Liver (tissue), 9 donors: Measurements from ENCODE around the gene BOLA1. TPM values are rescaled to one million over a fixed set of nuclear protein-coding genes. Genes with fewer than 3 reads are reported as not detected.

Experiments
- DNase-seq: peaks from one replicate; pipeline ENCODE4 v3.0.0-alpha.2; 2017; ENCODE audit warnings: low spot score
- H3K27ac ChIP-seq, 2 donors: one replicate each; pipeline ENCODE4 v1.7.0; 2013; ENCODE audit warnings: inconsistent platforms in 2 of 2, low read length in 2 of 2, control low read depth in 1 of 2, low read depth in 1 of 2, mild to moderate bottlenecking in 1 of 2
- H3K27me3 ChIP-seq, 4 donors: one replicate each; pipeline versions ENCODE4 v1.6.1 to v1.7.0; 2013; ENCODE audit warnings: low read length in 3 of 4, inconsistent platforms in 1 of 4, mild to moderate bottlenecking in 1 of 4, moderate library complexity in 1 of 4; ENCODE audit not compliant: control insufficient read depth in 4 of 4, insufficient read depth in 4 of 4
- H3K36me3 ChIP-seq, 4 donors: one replicate each; pipeline versions ENCODE4 v1.6.1 to v1.7.0; 2013; ENCODE audit warnings: low read length in 3 of 4, mild to moderate bottlenecking in 3 of 4, low read depth in 1 of 4, moderate library complexity in 1 of 4; ENCODE audit not compliant: control insufficient read depth in 4 of 4, insufficient read depth in 3 of 4
- H3K4me1 ChIP-seq, 4 donors: one replicate each; pipeline versions ENCODE4 v1.6.1 to v1.7.0; 2013; ENCODE audit warnings: low read length in 3 of 4, mild to moderate bottlenecking in 3 of 4, moderate library complexity in 1 of 4; ENCODE audit not compliant: control insufficient read depth in 4 of 4, insufficient read depth in 4 of 4
- H3K4me3 ChIP-seq, 3 donors: one replicate each; pipeline versions ENCODE4 v1.6.1 to v1.7.0; 2013; ENCODE audit warnings: low read length in 3 of 3, control low read depth in 1 of 3, low read depth in 1 of 3, mild to moderate bottlenecking in 1 of 3
- H3K9ac ChIP-seq, 2 donors: one replicate each; pipeline ENCODE4 v1.7.0; 2013; ENCODE audit warnings: low read length in 2 of 2, mild to moderate bottlenecking in 2 of 2, moderate library complexity in 2 of 2, control low read depth in 1 of 2, low read depth in 1 of 2
- H3K9me3 ChIP-seq, 4 donors: one replicate each; pipeline versions ENCODE4 v1.6.1 to v1.7.0; 2013; ENCODE audit warnings: low read length in 3 of 4; ENCODE audit not compliant: control insufficient read depth in 4 of 4
- EGR1 ChIP-seq, 2 donors: IDR thresholded peaks; 2 replicates each; pipeline ENCODE4 v1.6.1; 2016 to 2018; ENCODE audit warnings: antibody characterized with exemption in 2 of 2, low read depth in 2 of 2
- FOXA1 ChIP-seq: IDR thresholded peaks from 2 replicates; pipeline ENCODE4 v1.6.1; 2016; ENCODE audit warnings: antibody characterized with exemption
- FOXA2 ChIP-seq: IDR thresholded peaks from 2 replicates; pipeline ENCODE4 v1.6.1; 2016; ENCODE audit warnings: antibody characterized with exemption
- GABPA ChIP-seq, 2 donors: IDR thresholded peaks in 1 of 2; conservative IDR thresholded peaks in 1 of 2; 2 replicates each; pipeline ENCODE4 v1.6.1; 2016; ENCODE audit warnings: antibody characterized with exemption in 2 of 2, mild to moderate bottlenecking in 1 of 2, moderate library complexity in 1 of 2
- HNF4A ChIP-seq, 2 donors: conservative IDR thresholded peaks; 2 replicates each; pipeline ENCODE4 v1.6.1; 2016; ENCODE audit warnings: antibody characterized with exemption in 2 of 2, mild to moderate bottlenecking in 2 of 2
- HNF4G ChIP-seq: IDR thresholded peaks from 2 replicates; pipeline ENCODE4 v1.6.1; 2016; ENCODE audit warnings: antibody characterized with exemption
- MAX ChIP-seq: IDR thresholded peaks from 2 replicates; pipeline ENCODE4 v1.6.1; 2016; ENCODE audit warnings: antibody characterized with exemption
- NR2F2 ChIP-seq: IDR thresholded peaks from 2 replicates; pipeline ENCODE4 v1.6.1; 2016; ENCODE audit warnings: antibody characterized with exemption
- RAD21 ChIP-seq, 2 donors: IDR thresholded peaks; 2 replicates each; pipeline ENCODE4 v1.6.1; 2016; ENCODE audit warnings: antibody characterized with exemption in 2 of 2, mild to moderate bottlenecking in 2 of 2
- REST ChIP-seq: IDR thresholded peaks from 2 replicates; pipeline ENCODE4 v1.6.1; 2016; ENCODE audit warnings: antibody characterized with exemption, mild to moderate bottlenecking
- RXRA ChIP-seq, 2 donors: IDR thresholded peaks; 2 replicates each; pipeline ENCODE4 v1.6.1; 2017 to 2018; ENCODE audit warnings: antibody characterized with exemption in 2 of 2, mild to moderate bottlenecking in 1 of 2
- SP1 ChIP-seq: IDR thresholded peaks from 2 replicates; pipeline ENCODE4 v1.6.1; 2018; ENCODE audit warnings: antibody characterized with exemption, mild to moderate bottlenecking
- TAF1 ChIP-seq: conservative IDR thresholded peaks from 2 replicates; pipeline ENCODE4 v1.6.1; 2016; ENCODE audit warnings: antibody characterized with exemption, mild to moderate bottlenecking
- YY1 ChIP-seq: IDR thresholded peaks from 2 replicates; pipeline ENCODE4 v1.6.1; 2016; ENCODE audit warnings: antibody characterized with exemption, mild to moderate bottlenecking
- ZBTB33 ChIP-seq: IDR thresholded peaks from 2 replicates; pipeline ENCODE4 v1.6.1; 2016; ENCODE audit warnings: antibody characterized with exemption
- WGBS: extraction: QIAGEN DNeasy Blood & Tissue Kit; methylation state at CpG from one replicate; pipeline ENCODE4 v1.1.7; 2013; 5-methylcytosine and 5-hydroxymethylcytosine counted together
- polyA plus RNA-seq, 2 donors: library from polyadenylated mRNA; stranded (reverse) in 1 of 2; unstranded in 1 of 2; fragments of 200-250 nt in 1 of 2; fragments of >200 nt in 1 of 2; fragmentation: Nextera tagmentation in 1 of 2; extraction: Ambion mirVana in 1 of 2; gene quantifications; one replicate each; pipeline versions ENCODE4 v1.2.1 to v1.2.3, GENCODE V29; 2013 to 2015
- total RNA-seq, 2 donors: library from RNA; depleted of rRNA; stranded (reverse); fragments of >200 nt; gene quantifications; one replicate each; pipeline ENCODE4 v1.2.3, GENCODE V29; 2014
- donor health status: healthy.
- donor health status: healthy.
- donor health status: healthy.
- donor health status: healthy.
- donor health status: healthy.

Gene BOLA1
- total and polyA plus RNA-seq, 4 donors, result 10.2 to 22.1 (median 11.6) TPM

GRCh38 chr1:149940427-149940826 lies 41.1 kb downstream of the BOLA1 start:
- Histone ChIP-seq H3K4me1 (peaks cover 9 to 28% (median 12%) of the 10 kb centered on the region in 4 donors), H3K36me3 (peaks cover 6 to 19% (median 8%) of the 10 kb centered on the region in 4 donors), H3K27ac (peak overlapping the region in 1 of 2 donors; percentile 84), H3K9ac (no peak overlapping the region), H3K9me3 (no peaks in the 10 kb centered on the region), H3K4me3 (no peak overlapping the region), H3K27me3 (no peaks in the 10 kb centered on the region)
- WGBS, result 94% methylated on average over 3 of the region's 3 CpGs
- TF ChIP-seq NR2F2 (no peak), HNF4G (no peak), RXRA (IDR thresholded peaks at IDR 0.05) (no peak), SP1 (no peak), YY1 (no peak), GABPA (IDR thresholded peaks at IDR 0.05 in 1 of 2, conservative IDR thresholded peaks at IDR 0.05 in 1 of 2) (no peak), EGR1 (IDR thresholded peaks at IDR 0.05; ENCODE audit: low read depth in 2 of 2) (no peak), TAF1 (no peak), FOXA2 (no peak), REST (no peak), HNF4A (conservative IDR thresholded peaks at IDR 0.05) (no peak), RAD21 (IDR thresholded peaks at IDR 0.05) (no peak), FOXA1 (no peak), MAX (no peak), ZBTB33 (no peak)
- no peak for DNase-seq

- Histone ChIP-seq H3K27ac (no peak overlapping the region), H3K27me3 (no peaks in the 10 kb centered on the region), H3K9ac (no peak overlapping the region), H3K36me3 (peaks cover 8 to 25% (median 11%) of the 10 kb centered on the region in 4 donors), H3K9me3 (no peaks in the 10 kb centered on the region), H3K4me3 (no peak overlapping the region), H3K4me1 (peaks cover 0 to 16% (median 4%) of the 10 kb centered on the region in 4 donors)
- no peak for DNase-seq
- no peak for TF ChIP-seq EGR1 (IDR thresholded peaks at IDR 0.05; ENCODE audit: low read depth in 2 of 2)
- TF ChIP-seq ZBTB33, result no peak
- peak; percentile 26 to 35 for TF ChIP-seq RAD21 (IDR thresholded peaks at IDR 0.05)
- no peak for TF ChIP-seq HNF4G
- no peak for TF ChIP-seq RXRA (IDR thresholded peaks at IDR 0.05)
- WGBS, result 58% methylated on average over 5 of the region's 5 CpGs
Observed at GRCh38 chr1:149942207-149942606, 42.8 kb downstream of the BOLA1 start.
